VCaP (cell line): ENCODE results near the gene PCGF5.

Experiments
- H3K27ac ChIP-seq: fragments of 450-650 bp; 2 replicates; pipeline ENCODE4 v1.5.1; 2017
- TF ChIP-seq, protein P1 (sequence below): fragments of 450-650 bp; conservative IDR thresholded peaks from 2 replicates; pipeline ENCODE4 v1.5.1; 2017; ENCODE audit warnings: mild to moderate bottlenecking, moderate library complexity

The PCGF5 gene

DNA sequence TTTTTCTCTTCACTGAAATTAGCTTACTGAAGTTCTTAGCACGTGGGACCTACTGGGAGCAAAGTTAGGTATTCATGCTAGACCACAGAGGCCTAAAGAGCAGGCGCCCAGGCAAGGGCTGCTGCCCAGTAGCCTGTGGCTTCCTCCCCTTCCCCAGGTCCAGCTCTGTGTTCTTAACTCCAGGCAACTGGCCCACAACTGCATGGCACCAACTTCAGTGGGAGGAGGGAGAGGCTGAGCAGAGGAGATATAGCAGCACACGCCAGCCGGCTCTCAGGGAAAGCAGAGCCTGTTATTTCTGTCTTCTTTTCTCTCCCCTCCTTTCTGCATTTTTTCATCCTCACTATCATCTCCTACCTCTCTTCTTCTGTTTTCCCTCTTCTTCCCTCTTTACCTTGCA, 67.4 kb downstream of the PCGF5 start:
- TF ChIP-seq, protein P1, sequence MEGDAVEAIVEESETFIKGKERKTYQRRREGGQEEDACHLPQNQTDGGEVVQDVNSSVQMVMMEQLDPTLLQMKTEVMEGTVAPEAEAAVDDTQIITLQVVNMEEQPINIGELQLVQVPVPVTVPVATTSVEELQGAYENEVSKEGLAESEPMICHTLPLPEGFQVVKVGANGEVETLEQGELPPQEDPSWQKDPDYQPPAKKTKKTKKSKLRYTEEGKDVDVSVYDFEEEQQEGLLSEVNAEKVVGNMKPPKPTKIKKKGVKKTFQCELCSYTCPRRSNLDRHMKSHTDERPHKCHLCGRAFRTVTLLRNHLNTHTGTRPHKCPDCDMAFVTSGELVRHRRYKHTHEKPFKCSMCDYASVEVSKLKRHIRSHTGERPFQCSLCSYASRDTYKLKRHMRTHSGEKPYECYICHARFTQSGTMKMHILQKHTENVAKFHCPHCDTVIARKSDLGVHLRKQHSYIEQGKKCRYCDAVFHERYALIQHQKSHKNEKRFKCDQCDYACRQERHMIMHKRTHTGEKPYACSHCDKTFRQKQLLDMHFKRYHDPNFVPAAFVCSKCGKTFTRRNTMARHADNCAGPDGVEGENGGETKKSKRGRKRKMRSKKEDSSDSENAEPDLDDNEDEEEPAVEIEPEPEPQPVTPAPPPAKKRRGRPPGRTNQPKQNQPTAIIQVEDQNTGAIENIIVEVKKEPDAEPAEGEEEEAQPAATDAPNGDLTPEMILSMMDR, result no peak
- no peak overlapping the region for H3K27ac ChIP-seq

DNA sequence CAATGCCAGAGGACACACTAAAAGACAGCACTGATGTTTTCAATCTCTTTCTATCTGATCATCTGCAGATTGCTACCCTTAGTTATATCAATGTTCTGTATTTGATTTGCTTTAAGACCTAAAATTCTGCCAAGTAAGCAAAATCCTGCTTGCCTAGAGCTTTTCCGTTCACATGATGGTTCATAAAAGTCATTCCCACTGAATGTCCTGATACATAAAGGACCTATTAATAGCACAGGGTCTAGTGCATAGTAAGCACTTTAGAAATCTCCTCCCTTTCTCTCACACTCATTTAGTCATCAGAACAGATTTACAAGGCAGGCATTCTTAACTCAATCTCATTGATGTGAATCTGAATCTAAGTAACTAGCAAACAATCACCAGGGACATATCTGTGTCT, 68.8 kb downstream of the PCGF5 start:
- TF ChIP-seq, protein P1, result no peak
- H3K27ac ChIP-seq, result no peak overlapping the region

DNA sequence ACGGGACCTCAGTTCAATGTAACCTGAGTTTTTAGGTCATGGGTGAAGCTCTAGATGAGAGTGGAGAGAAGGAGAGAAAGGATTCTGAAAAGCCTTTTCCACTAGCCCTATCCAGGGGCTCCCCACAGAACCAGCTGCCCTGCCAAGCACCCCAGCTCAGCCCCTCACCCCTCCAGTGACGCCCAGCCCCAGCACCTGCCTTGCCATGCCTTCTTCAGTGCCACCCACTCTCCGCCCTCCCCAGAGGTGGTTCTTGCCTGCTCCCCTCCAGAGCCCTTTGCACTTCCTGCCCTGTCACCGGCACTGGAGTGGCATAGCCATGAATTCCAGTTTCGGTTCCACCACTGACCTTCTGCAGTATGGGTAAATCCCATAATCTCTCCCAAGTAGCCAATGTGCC, 70.1 kb downstream of the PCGF5 start:
- TF ChIP-seq, protein P1, result no peak
- H3K27ac ChIP-seq, result no peak overlapping the region

DNA sequence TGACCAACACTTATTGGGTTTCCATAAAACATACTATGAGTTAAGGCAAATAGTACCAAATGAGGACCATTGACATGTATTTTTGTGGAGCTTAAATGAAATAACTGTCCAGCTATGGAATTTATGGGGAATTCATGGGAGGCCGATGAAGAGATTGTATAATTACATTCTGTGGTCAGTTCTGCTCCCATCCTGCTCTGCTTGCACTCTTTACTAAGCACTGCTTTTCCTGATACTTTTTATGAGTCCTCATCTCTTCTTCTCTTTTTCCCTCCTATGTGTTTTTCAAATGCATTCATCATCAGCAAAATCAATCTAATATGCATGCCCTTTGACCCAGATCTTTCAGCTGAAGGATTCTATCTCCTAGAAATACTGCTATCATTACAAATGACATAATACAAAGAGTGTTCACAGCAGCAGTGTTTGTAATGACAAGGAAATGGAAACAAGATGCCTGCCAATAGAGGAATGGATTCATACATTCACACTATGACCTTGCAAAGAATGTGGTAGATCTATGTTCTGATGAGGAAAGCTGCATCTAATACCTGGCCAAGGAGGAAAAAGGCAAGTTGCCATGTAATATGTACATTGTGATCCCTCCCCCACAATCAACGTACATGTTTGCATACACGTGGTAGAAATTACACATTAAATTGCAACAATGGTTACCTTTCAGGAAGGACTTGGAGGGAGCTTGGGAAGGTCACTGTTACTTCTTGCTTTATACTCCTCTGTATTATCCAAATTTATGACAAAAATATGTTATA, 73.9 kb downstream of the PCGF5 start:
- TF ChIP-seq, protein P1, result no peak
- H3K27ac ChIP-seq, result no peak overlapping the region

DNA sequence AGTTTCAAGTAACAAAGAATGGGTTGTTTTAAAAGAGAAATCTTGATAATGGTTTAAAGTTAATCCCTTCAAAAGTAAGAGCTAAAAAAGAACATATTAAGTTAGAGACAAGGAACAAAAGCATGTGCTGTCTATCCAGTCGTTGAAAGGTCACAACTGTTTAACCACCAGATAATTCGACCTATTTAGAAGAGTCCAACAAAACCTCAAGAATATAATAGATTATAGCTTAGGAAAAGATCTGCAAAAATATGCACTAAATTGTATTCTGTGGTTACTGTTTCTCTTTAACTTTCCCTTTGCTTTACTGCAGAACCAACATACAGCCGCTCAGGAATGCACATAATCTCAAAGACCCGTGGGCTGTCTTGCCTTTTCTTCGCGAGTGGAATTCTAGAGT, 74.9 kb downstream of the PCGF5 start:
- TF ChIP-seq, protein P1, result no peak
- peak overlapping the region; percentile 53; the same call in 1 of the 2 replicates for H3K27ac ChIP-seq

DNA sequence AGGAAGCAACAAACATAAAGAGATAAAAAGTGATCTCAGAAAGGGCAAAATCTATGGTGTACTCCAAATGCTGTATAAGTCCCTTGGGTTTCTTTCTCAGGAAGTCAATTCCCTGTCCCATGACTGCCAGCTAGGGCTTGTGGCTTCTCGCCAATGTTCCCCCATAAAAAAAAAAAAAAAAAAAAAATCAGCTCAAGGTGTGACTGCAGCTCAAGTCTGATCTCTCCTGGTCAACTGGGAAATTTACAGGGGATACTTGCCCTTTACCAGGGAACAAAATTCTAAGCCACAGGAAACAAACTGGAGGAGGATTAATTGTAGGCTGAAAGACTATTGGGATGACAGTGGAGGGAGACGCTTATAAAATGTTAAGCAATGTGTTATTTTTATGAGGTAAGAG, 76.0 kb downstream of the PCGF5 start:
- TF ChIP-seq, protein P1, result peak; percentile 85

DNA sequence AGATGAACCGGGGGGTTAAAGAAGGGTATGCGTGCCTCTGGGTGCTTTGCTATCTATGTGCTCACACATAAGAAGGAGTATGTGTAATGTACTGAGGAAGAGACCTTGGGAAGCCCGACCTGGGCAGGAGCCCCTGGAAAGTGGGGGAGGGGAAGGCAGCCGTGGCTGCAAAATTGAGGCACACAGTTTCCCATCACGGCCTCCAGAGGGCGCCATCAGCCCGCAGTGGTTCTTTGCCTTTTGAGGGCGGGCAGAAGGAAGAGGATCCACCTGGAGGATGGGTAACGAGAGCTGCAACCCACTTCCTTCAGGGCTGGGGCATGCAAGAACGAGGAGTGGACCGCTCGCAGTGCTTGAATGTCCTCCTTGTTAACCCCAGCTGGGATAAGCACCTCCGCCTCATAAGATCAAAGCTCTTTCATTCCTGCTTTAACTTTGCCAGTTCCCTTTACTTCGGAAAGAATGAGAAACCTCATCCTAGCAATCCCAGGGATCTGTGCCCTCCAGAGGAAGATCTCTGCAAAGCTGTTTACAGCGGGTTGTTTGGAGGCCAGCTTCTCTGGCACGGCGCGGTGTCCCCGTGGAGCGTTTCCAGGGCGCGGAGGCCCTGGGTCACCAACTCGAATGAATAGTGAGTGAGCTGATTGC, 77.9 kb downstream of the PCGF5 start:
- TF ChIP-seq, protein P1, result peak; percentile 97
- peak overlapping the region; percentile 76 for H3K27ac ChIP-seq

More for the DNA sequence above, 76.0 kb downstream of the PCGF5 start:
- H3K27ac ChIP-seq, result peak overlapping the region; percentile 53
